Measurements from ENCODE around the gene PIGC. TPM values are rescaled to one million over a fixed set of nuclear protein-coding genes. Genes with fewer than 3 reads are reported as not detected.

PIGC gene
- total RNA-seq, 2 experiments from 2014 or later, result 16.6 to 17.4 TPM

DNA sequence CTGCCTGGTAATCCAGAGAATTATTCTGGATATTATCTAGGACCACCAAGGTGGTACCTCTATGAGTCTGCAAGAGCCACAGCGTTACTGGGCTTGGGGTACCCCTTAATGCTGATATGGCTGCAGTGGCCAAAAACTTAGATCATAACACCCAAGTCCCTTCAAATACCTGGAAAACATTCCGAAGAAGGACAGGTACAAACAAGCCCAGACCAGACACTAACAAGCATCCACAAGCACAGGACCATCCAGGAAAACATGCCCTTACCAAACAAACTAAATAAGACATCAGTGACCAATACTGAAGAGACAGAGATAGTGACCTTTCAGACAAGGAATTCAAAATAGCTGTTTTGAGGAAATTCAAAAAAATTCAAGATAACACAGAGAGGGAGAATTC lies 20.5 kb downstream of the PIGC start:
- no peaks in the 10 kb centered on the region for H3K36me3 Mint-ChIP-seq
- H3K4me3 Mint-ChIP-seq, result no peak overlapping the region
- no peak for DNase-seq
- ChIA-PET POLR2A (no interaction called here), CTCF (no interaction called here)
- no peak overlapping the region for H3K27ac Mint-ChIP-seq
- H3K4me1 Mint-ChIP-seq (ENCODE audit: low read depth), result no peaks in the 10 kb centered on the region
- H3K27me3 Mint-ChIP-seq, result no peaks in the 10 kb centered on the region
- no peaks in the 10 kb centered on the region for H3K9me3 Mint-ChIP-seq
- intact Hi-C loops (cut with micrococcal nuclease), result no loop called here

DNA sequence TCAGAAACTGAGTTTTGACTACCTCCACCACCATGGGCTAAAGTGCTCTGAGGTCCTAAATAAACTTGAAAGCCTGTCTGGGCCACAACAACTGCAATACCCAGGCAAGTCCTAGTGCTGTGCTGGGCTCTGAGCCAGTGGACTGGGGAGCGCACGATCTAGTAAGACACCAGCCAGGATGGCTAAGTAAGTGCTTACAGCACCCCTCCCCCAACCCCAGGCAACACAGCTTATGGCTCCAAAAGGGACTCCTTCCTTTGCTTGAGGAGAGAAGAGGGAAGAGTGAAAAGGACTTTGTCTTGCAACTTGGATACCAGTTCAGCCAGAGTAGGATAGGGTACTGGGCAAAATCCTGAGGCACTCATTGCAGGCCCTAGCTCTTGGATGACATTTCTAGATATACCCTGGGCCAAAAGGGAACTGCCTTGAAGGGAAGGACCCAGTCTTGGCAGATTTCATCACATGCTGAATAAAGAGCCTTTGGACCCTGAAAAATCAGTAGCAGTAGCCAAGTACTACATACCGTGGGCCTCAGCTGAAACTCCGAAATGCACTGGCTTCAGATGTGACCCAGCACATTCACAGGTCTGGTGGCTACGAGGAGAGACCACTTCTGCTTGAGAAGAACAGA lies 21.8 kb downstream of the PIGC start:
- no peak for DNase-seq
- ChIA-PET POLR2A (no interaction called here), CTCF (no interaction called here)
- intact Hi-C loops (cut with micrococcal nuclease), result no loop called here
- Mint-ChIP-seq H3K27me3 (no peaks in the 10 kb centered on the region), H3K9me3 (no peaks in the 10 kb centered on the region), H3K4me3 (no peak overlapping the region), H3K36me3 (no peaks in the 10 kb centered on the region), H3K27ac (no peak overlapping the region), H3K4me1 (ENCODE audit: low read depth) (no peaks in the 10 kb centered on the region)

DNA sequence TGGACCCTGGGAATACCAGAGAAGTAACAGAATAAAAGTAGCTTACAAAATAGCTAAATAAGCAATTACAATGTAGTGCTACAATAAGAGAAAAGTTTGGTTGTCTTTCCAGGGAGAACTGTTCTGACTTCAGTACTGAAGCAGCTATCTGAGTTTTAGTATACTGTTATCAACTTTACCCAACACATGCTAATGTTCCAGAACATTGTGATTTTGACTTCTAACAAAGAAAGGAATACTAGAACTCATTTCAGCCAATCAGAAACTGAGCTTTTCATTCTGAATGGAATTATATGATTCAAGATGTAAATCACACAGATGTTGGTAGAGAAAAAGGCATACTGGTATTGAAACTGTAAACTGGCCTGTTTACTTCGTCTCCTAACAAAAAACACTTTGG lies 23.5 kb downstream of the PIGC start, which contains the start of gene C1orf105:
Gene C1orf105, plus strand, starts transcription at position 301 of the 400 bp plus-strand sequence. CDS start 201 bp downstream, outside the sequence.
- Mint-ChIP-seq H3K27me3 (no peaks in the 10 kb centered on the region), H3K27ac (no peak within 1 kb of the TSS), H3K4me3 (no peak within 1 kb of the TSS), H3K9me3 (no peaks in the 10 kb centered on the region), H3K4me1 (ENCODE audit: low read depth) (no peaks in the 10 kb centered on the region), H3K36me3 (no peaks in the 10 kb centered on the region)
- intact Hi-C loops (cut with micrococcal nuclease), result no loop called here
- ChIA-PET POLR2A (no interaction called here), CTCF (interaction anchor here (0.6 to 1.4 kb wide), 3 partner anchors 8 to 29 kb away, joined by 3 read pairs; no protein-coding TSS in a partner anchor)
- DNase-seq, result no peak

DNA sequence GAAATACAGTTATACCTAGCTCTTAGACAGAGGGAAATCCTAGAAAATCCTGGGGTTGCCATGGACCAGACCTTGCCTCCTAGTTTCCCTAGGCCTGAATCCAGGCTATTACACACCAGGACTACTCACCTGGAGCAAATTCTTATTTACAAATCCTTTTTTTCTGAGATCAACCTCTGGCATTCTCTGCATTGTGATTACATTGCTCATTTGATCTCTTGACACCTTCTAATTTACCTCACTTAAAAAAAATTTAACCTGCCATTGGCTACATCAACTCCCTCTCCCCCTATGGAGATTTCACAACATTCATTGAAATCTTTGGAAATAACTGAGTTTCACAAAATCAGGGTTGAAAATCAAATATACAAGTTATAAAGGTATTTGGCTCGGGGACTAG lies 26.3 kb downstream of the PIGC start:
- H3K27ac Mint-ChIP-seq, result no peak overlapping the region
- DNase-seq, result no peak
- ChIA-PET POLR2A (interaction anchor here (1.6 kb wide), 1 partner anchor 9 kb away, joined by 3 read pairs; no protein-coding TSS in a partner anchor), CTCF (interaction anchor here (1.0 to 1.5 kb wide), 2 partner anchors 11 to 18 kb away, joined by 3 read pairs; no protein-coding TSS in a partner anchor)
- H3K36me3 Mint-ChIP-seq, result peaks cover 4% of the 10 kb centered on the region
- intact Hi-C loops (cut with micrococcal nuclease), result no loop called here
- H3K4me1 Mint-ChIP-seq (ENCODE audit: low read depth), result no peaks in the 10 kb centered on the region
- H3K4me3 Mint-ChIP-seq, result no peak overlapping the region
- H3K9me3 Mint-ChIP-seq, result no peaks in the 10 kb centered on the region
- no peaks in the 10 kb centered on the region for H3K27me3 Mint-ChIP-seq

DNA sequence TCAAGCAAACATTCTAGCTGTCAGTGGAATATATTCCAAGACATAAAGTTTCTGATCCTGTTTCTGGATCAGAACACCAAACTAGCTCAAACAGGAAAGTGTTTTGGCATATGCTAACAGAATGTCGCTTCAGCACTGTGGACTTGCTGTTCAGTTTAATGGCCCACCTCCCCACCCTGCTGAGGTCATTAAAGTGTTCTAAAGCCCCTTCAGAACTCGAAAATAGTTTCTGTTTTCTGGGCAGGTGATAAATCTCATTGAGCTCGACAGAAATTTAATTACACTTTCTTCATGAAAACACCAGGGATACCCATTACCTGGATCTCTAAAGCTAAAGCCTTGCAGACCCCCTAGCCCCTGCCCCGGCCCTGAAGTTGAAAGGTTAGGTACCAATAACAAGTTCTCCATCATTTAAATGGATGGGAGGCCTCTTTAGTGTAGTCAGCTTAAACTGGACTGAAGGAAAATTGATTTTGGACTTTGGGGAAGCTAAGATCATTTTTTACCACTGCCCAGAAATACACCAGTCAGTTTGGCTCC lies 27.3 kb downstream of the PIGC start:
- H3K27me3 Mint-ChIP-seq, result no peaks in the 10 kb centered on the region
- H3K36me3 Mint-ChIP-seq, result peaks cover 4% of the 10 kb centered on the region
- H3K4me1 Mint-ChIP-seq (ENCODE audit: low read depth), result peaks cover 8% of the 10 kb centered on the region
- no peak overlapping the region for H3K4me3 Mint-ChIP-seq
- ChIA-PET CTCF (interaction anchor here (0.6 to 1.5 kb wide), 5 partner anchors 17 to 977 kb away, joined by 3 to 6 read pairs (median 3); no protein-coding TSS in a partner anchor), POLR2A (no interaction called here)
- no peak overlapping the region for H3K27ac Mint-ChIP-seq
- DNase-seq, result no peak
- H3K9me3 Mint-ChIP-seq, result no peaks in the 10 kb centered on the region
- intact Hi-C loops (cut with micrococcal nuclease), result no loop called here

DNA sequence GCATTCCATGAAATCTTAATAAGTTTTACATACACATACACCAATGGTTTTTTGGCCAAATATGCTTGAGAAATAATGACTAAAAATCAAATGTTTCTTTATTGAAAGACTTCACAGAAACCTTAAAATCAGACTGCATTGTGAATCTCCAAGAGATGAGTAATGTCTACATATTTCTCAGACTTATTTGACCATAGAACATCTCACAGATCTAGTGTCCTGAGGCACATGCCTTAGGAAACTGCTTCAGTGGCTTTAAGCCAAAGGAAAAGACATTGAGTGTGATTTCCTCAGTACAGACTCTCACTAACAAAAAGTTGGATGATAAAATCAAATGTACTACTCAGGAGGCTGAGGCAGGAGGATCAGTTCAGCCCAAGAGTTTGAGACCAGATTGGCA lies 29.5 kb downstream of the PIGC start:
- Mint-ChIP-seq H3K27ac (no peak overlapping the region), H3K36me3 (peaks cover 4% of the 10 kb centered on the region), H3K9me3 (no peaks in the 10 kb centered on the region), H3K4me1 (ENCODE audit: low read depth) (peaks cover 11% of the 10 kb centered on the region), H3K4me3 (no peak overlapping the region), H3K27me3 (no peaks in the 10 kb centered on the region)
- intact Hi-C loops (cut with micrococcal nuclease), result no loop called here
- DNase-seq, result no peak
- ChIA-PET CTCF (no interaction called here), POLR2A (no interaction called here)

DNA sequence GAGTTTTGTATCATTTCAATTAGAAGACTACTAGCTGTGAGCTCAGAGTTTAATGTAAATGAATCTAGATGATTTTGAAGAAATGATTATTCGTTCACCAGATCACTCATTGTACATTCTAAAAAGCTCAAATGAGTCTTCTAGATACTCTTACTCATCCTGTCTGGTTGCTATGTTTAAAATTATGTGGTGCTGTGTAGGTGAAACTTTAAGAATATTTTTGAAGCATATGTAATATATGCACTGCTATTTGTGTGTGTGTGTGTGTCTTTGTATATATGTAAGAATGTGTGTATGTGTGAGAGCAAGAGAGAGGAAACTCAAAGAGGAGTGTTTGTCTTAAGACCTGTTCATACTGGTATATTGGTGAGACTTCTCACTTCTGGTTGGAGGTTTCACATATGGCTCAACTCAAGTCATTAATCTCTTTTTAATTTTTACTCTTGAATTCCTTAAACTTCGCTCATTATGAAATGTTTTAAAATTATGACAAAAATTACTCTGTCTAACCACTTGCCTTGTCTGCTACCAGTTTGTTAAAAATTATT lies 32.0 kb downstream of the PIGC start:
- POLR2A ChIA-PET, result interaction anchor here (0.7 to 1.0 kb wide), 4 partner anchors 15 to 312 kb away, joined by 3 to 4 read pairs (median 3); no protein-coding TSS in a partner anchor
- H3K27me3 Mint-ChIP-seq, result no peaks in the 10 kb centered on the region
- peaks cover 4% of the 10 kb centered on the region for H3K36me3 Mint-ChIP-seq
- no peak overlapping the region for H3K27ac Mint-ChIP-seq
- no peak overlapping the region for H3K4me3 Mint-ChIP-seq
- CTCF ChIA-PET, result interaction anchor here (0.6 to 2.0 kb wide), 8 partner anchors 12 to 853 kb away, joined by 3 to 10 read pairs (median 3); partner anchors contain the start of gene PIGC
- no peaks in the 10 kb centered on the region for H3K9me3 Mint-ChIP-seq
- peaks cover 11% of the 10 kb centered on the region for H3K4me1 Mint-ChIP-seq (ENCODE audit: low read depth)
- intact Hi-C loops (cut with micrococcal nuclease), result no loop called here
- DNase-seq, result no peak

DNA sequence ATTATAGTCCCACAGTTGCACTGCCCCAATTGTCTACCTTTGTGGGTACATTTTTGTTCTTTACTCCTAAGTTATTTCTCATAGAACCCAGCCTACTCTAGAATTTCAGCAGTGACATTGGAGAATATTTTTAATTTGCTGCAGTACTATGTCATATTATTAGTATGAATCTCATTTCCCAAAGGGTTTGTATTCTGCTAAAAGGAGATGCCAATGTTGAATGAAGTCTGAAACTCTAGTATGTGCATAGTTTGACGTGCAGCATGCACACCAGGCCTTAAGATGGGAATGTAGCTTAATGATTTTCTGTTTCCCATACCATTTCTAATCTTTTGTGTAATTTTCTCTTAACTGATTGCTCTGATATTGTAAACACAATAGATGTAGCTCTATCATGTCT lies 33.8 kb downstream of the PIGC start:
- no peaks in the 10 kb centered on the region for H3K27me3 Mint-ChIP-seq
- CTCF ChIA-PET, result interaction anchor here (0.7 to 2.0 kb wide), 3 partner anchors 10 to 425 kb away, joined by 3 to 10 read pairs (median 3); no protein-coding TSS in a partner anchor
- no peak overlapping the region for H3K27ac Mint-ChIP-seq
- intact Hi-C loops (cut with micrococcal nuclease), result no loop called here
- H3K4me3 Mint-ChIP-seq, result no peak overlapping the region
- peaks cover 15% of the 10 kb centered on the region for H3K4me1 Mint-ChIP-seq (ENCODE audit: low read depth)
- H3K9me3 Mint-ChIP-seq, result no peaks in the 10 kb centered on the region
- POLR2A ChIA-PET, result no interaction called here
- DNase-seq, result no peak
- H3K36me3 Mint-ChIP-seq, result peaks cover 4% of the 10 kb centered on the region

DNA sequence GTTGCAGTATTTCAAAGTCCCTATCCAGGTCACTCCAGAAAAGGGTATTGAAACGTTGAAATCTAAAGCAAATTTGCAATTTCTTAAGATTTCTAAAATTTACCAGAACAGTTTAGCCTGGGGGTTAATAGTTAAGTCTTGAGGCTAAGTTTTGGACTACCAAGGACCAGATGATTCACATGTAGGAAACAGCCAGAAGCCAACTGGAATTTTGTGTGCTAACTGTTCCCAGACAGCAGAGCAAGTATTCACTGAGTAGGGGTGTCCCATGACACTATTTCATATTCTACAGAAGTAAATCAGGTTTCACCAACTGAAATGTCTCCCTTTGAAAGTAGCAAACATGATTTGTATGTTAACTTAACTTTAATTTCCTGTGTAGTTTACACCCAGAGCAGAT lies 34.9 kb downstream of the PIGC start:
- CTCF ChIA-PET, result interaction anchor here (1.0 to 1.3 kb wide), 2 partner anchors 9 to 407 kb away, joined by 3 to 6 read pairs; no protein-coding TSS in a partner anchor
- intact Hi-C loops (cut with micrococcal nuclease), result no loop called here
- Mint-ChIP-seq H3K27me3 (no peaks in the 10 kb centered on the region), H3K27ac (no peak overlapping the region), H3K4me3 (no peak overlapping the region), H3K9me3 (no peaks in the 10 kb centered on the region), H3K4me1 (ENCODE audit: low read depth) (peaks cover 15% of the 10 kb centered on the region), H3K36me3 (peaks cover 4% of the 10 kb centered on the region)
- no peak for DNase-seq
- POLR2A ChIA-PET, result no interaction called here

DNA sequence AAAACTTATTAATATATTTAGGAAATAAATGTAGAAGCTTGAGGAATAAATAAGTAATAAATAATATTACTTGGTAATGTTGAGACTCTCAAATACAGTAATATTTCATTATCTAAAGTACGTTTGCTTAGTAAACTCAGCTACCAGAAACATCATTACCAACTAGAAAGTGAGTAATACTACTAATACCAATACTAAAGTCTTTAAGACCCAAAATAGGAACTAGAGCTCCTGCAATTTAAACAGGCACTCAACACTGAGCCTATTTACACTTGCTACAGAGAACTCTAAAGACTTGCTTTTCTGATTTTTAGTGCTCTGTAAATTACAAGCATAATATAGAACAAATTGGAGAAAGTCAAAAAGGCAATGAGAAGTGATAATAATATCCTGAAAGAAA lies 36.9 kb downstream of the PIGC start:
- H3K27me3 Mint-ChIP-seq, result no peaks in the 10 kb centered on the region
- ChIA-PET POLR2A (no interaction called here), CTCF (interaction anchor here (1.7 kb wide), 1 partner anchor 11 kb away, joined by 3 read pairs; no protein-coding TSS in a partner anchor)
- H3K4me3 Mint-ChIP-seq, result no peak overlapping the region
- H3K4me1 Mint-ChIP-seq (ENCODE audit: low read depth), result peaks cover 15% of the 10 kb centered on the region
- H3K36me3 Mint-ChIP-seq, result no peaks in the 10 kb centered on the region
- intact Hi-C loops (cut with micrococcal nuclease), result no loop called here
- H3K9me3 Mint-ChIP-seq, result no peaks in the 10 kb centered on the region
- no peak overlapping the region for H3K27ac Mint-ChIP-seq
- no peak for DNase-seq

DNA sequence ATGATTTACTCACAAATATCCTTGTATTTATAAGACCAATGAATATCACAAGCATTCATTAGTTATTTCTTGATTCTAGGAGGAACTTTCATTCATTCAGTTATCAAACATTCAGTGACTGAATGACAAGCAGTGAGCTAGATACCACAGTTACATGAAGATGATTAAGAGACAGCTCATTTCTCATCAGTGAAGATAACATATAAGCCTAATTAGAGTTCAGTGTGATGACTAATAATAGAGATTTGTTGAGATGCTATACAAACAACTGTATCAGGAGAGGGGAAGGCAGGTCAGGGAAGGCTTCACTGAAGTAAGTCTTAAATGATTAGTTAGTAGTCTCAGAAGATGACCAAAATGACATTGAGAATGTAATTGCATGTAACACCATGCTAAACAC lies 38.0 kb downstream of the PIGC start:
- Mint-ChIP-seq H3K9me3 (no peaks in the 10 kb centered on the region), H3K27ac (no peak overlapping the region), H3K4me3 (no peak overlapping the region), H3K36me3 (no peaks in the 10 kb centered on the region), H3K27me3 (no peaks in the 10 kb centered on the region), H3K4me1 (ENCODE audit: low read depth) (peaks cover 9% of the 10 kb centered on the region)
- ChIA-PET CTCF (interaction anchor here (0.7 to 2.5 kb wide), 7 partner anchors 10 to 603 kb away, joined by 3 to 7 read pairs (median 4); partner anchors contain the start of gene PIGC), POLR2A (interaction anchor here (0.6 kb wide), 1 partner anchor 24 kb away, joined by 3 read pairs; no protein-coding TSS in a partner anchor)
- no peak for DNase-seq
- intact Hi-C loops (cut with micrococcal nuclease), result no loop called here

DNA sequence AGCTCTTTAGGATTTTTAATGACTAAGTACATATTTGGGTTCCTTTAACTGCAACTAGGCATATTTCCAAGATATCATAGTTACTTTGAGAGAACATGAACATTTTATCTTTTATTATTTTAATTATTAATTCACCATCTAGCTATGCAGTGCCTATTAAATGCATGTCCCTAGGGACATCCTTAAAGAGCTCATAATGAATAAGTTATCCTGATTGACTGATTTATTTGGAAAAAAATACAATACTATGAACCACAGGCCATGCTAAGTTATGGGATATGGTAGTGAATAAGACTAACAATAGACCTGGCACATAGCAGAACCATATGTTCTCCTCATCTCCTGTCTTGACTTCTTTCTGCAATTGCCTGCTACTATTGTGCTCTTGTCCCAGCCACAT lies 39.7 kb downstream of the PIGC start:
- no peak for DNase-seq
- Mint-ChIP-seq H3K27ac (no peak overlapping the region), H3K27me3 (no peaks in the 10 kb centered on the region), H3K36me3 (no peaks in the 10 kb centered on the region), H3K4me1 (ENCODE audit: low read depth) (peaks cover 26% of the 10 kb centered on the region), H3K9me3 (no peaks in the 10 kb centered on the region), H3K4me3 (no peak overlapping the region)
- ChIA-PET CTCF (interaction anchor here (0.6 to 2.5 kb wide), 5 partner anchors 25 to 602 kb away, joined by 3 to 7 read pairs (median 5); no protein-coding TSS in a partner anchor), POLR2A (interaction anchor here (0.6 kb wide), 1 partner anchor 221 kb away, joined by 3 read pairs; no protein-coding TSS in a partner anchor)
- intact Hi-C loops (cut with micrococcal nuclease), result no loop called here

Measured in activated CD4-positive, alpha-beta memory T cell treated with anti-CD3 and anti-CD28 coated beads for 36 hours (primary cell).